Measurements from ENCODE around the gene MED31. TPM values are rescaled to one million over a fixed set of nuclear protein-coding genes. Genes with fewer than 3 reads are reported as not detected.
"Not testable (repeated sequence)": the region's sequence is repeated elsewhere in the genome, so short reads cannot be mapped to it uniquely, and the experiment has no call there.

The MED31 gene
- total RNA-seq, 1 experiment from 2014 or later = 10.6 TPM

- TF ChIP-seq GABPB1 (CRISPR knock-in tag; IDR thresholded peaks at IDR 0.05) = no peak
- TF ChIP-seq GTF2I (CRISPR knock-in tag; conservative IDR thresholded peaks at IDR 0.05) = no peak
- TF ChIP-seq SOX15 (CRISPR knock-in tag; IDR thresholded peaks at IDR 0.05) = no peak
Observed at GRCh38 chr17:6695051-6695450, 43.6 kb upstream of the MED31 start (continued).

- not testable (repeated sequence) for H3K4me3 Mint-ChIP-seq; DNase-seq (ENCODE audit: low spot score)
- CTCF ChIA-PET = interaction anchor here (1.6 kb wide), 1 partner anchor 10 kb away, joined by 9 read pairs; no protein-coding TSS in a partner anchor
Observed at GRCh38 chr17:6691958-6692357, 40.6 kb upstream of the MED31 start.

GRCh38 chr17:6691546-6691945, 40.1 kb upstream of the MED31 start:
- ATAC-seq (no peak), DNase-seq (ENCODE audit: low spot score) (no peak)
- no peak overlapping the region for H3K27ac Mint-ChIP-seq
- no peaks in the 10 kb centered on the region for H3K4me1 Mint-ChIP-seq
- H3K27me3 Mint-ChIP-seq (ENCODE audit: low read depth) = no peaks in the 10 kb centered on the region; the same call in 1 of the 2 replicates
- ChIA-PET POLR2A (no interaction called here), CTCF (interaction anchor here (1.6 kb wide), 1 partner anchor 10 kb away, joined by 9 read pairs; no protein-coding TSS in a partner anchor)
- H3K4me3 Mint-ChIP-seq = no peak overlapping the region
- no peak for TF ChIP-seq ZNF416 (CRISPR knock-in tag; IDR thresholded peaks at IDR 0.05)
- H3K9me3 Mint-ChIP-seq = no peaks in the 10 kb centered on the region
- no peaks in the 10 kb centered on the region for H3K36me3 Mint-ChIP-seq

More at GRCh38 chr17:6691958-6692357, 40.6 kb upstream of the MED31 start:
- H3K4me1 Mint-ChIP-seq; ATAC-seq; H3K36me3 Mint-ChIP-seq; H3K9me3 Mint-ChIP-seq; H3K27ac Mint-ChIP-seq; POLR2A ChIA-PET; H3K27me3 Mint-ChIP-seq (ENCODE audit: low read depth): not testable (repeated sequence)

GRCh38 chr17:6690641-6691040, 39.2 kb upstream of the MED31 start:
- no peak for ATAC-seq
- H3K4me1 Mint-ChIP-seq = no peaks in the 10 kb centered on the region
- DNase-seq (ENCODE audit: low spot score) = no peak
- ChIA-PET CTCF (interaction anchor here (2.2 kb wide), 1 partner anchor 11 kb away, joined by 14 read pairs; no protein-coding TSS in a partner anchor), POLR2A (no interaction called here)
- no peaks in the 10 kb centered on the region for H3K9me3 Mint-ChIP-seq
- H3K36me3 Mint-ChIP-seq = no peaks in the 10 kb centered on the region
- no peak overlapping the region for H3K4me3 Mint-ChIP-seq
- no peaks in the 10 kb centered on the region; the same call in 1 of the 2 replicates for H3K27me3 Mint-ChIP-seq (ENCODE audit: low read depth)
- H3K27ac Mint-ChIP-seq = no peak overlapping the region
- TF ChIP-seq ESRRA (CRISPR knock-in tag; IDR thresholded peaks at IDR 0.05; ENCODE audit: borderline replicate concordance) = no peak
- TF ChIP-seq FOXK1 (CRISPR knock-in tag; IDR thresholded peaks at IDR 0.05) = no peak
- no peak for TF ChIP-seq ATF6 (CRISPR knock-in tag; IDR thresholded peaks at IDR 0.05)
- TF ChIP-seq FOXP4 (CRISPR knock-in tag; IDR thresholded peaks at IDR 0.05) = no peak
- TF ChIP-seq AFF4 (CRISPR knock-in tag; IDR thresholded peaks at IDR 0.05; ENCODE audit: borderline replicate concordance) = no peak
- no peak for TF ChIP-seq PREB (CRISPR knock-in tag; IDR thresholded peaks at IDR 0.05; ENCODE audit: borderline replicate concordance)
- TF ChIP-seq E2F5 (CRISPR knock-in tag; IDR thresholded peaks at IDR 0.05) = no peak
- no peak for TF ChIP-seq NR2C2 (CRISPR knock-in tag; IDR thresholded peaks at IDR 0.05)
- TF ChIP-seq ZNF317 (CRISPR knock-in tag; IDR thresholded peaks at IDR 0.05; ENCODE audit: borderline replicate concordance, low read depth) = no peak
- TF ChIP-seq ELF4 (CRISPR knock-in tag; IDR thresholded peaks at IDR 0.05; ENCODE audit: low read depth) = no peak
- no peak for TF ChIP-seq STAT6 (CRISPR knock-in tag; conservative IDR thresholded peaks at IDR 0.05; ENCODE audit: low read depth)
- TF ChIP-seq ZNF396 (CRISPR knock-in tag; IDR thresholded peaks at IDR 0.05; ENCODE audit: borderline replicate concordance) = no peak
- no peak for TF ChIP-seq TEAD1 (CRISPR knock-in tag; IDR thresholded peaks at IDR 0.05)
- TF ChIP-seq NR3C1 (CRISPR knock-in tag; conservative IDR thresholded peaks at IDR 0.05; ENCODE audit: low read depth) = no peak
